Neural progenitor cell (in vitro differentiated cells): Measurements from ENCODE around the gene MS4A14. TPM values are rescaled to one million over a fixed set of nuclear protein-coding genes. Genes with fewer than 3 reads are reported as not detected.

Source experiments
- DNase-seq: peaks from one replicate; pipeline ENCODE4 v3.0.0-alpha.2; 2016; ENCODE audit warnings: low spot score
- H2AFZ ChIP-seq: fragments of 200-600 bp; sonication (generic); replicated peaks from 2 replicates; pipeline ENCODE4 v1.6.1; 2016; ENCODE audit warnings: antibody characterized with exemption
- H3F3A ChIP-seq: fragments of 200-600 bp; sonication (generic); 2 replicates; pipeline ENCODE4 v1.6.1; 2016; ENCODE audit warnings: antibody characterized with exemption, low read depth
- H3K27ac ChIP-seq: fragments of 200-600 bp; sonication (generic); 2 replicates; pipeline ENCODE4 v1.5.1; 2016; ENCODE audit warnings: mild to moderate bottlenecking
- H3K27me3 ChIP-seq: fragments of 200-600 bp; sonication (generic); 2 replicates; pipeline ENCODE4 v1.6.1; 2016; ENCODE audit warnings: mild to moderate bottlenecking, moderate library complexity
- H3K36me3 ChIP-seq: fragments of 200-600 bp; sonication (generic); 2 replicates; pipeline ENCODE4 v1.5.1; 2016
- H3K4me1 ChIP-seq: fragments of 200-600 bp; sonication (generic); 2 replicates; pipeline ENCODE4 v1.6.1; 2016; ENCODE audit warnings: mixed run types
- H3K4me2 ChIP-seq: fragments of 200-600 bp; sonication (generic); 2 replicates; pipeline ENCODE4 v1.6.1; 2016
- H3K4me3 ChIP-seq: fragments of 200-600 bp; sonication (generic); 2 replicates; pipeline ENCODE4 v1.5.1; 2016
- H3K79me2 ChIP-seq: fragments of 200-600 bp; sonication (generic); 2 replicates; pipeline ENCODE4 v1.6.1; 2016; ENCODE audit warnings: low read depth
- H3K9ac ChIP-seq: fragments of 200-600 bp; sonication (generic); 2 replicates; pipeline ENCODE4 v1.6.1; 2016
- H3K9me3 ChIP-seq: fragments of 200-600 bp; sonication (generic); 2 replicates; pipeline ENCODE4 v1.5.1; 2016; ENCODE audit warnings: low read depth
- H4K20me1 ChIP-seq: fragments of 200-600 bp; sonication (generic); 2 replicates; pipeline ENCODE4 v1.6.1; 2016; ENCODE audit warnings: low read depth
- H3K27ac Mint-ChIP-seq: 3 replicates; pipeline ENCODE4 v1.8.0; 2021; ENCODE audit warnings: mixed read lengths
- H3K27me3 Mint-ChIP-seq: 2 replicates; pipeline ENCODE4 v1.8.0; 2022; ENCODE audit warnings: low read depth, mild to moderate bottlenecking, inconsistent platforms, moderate library complexity, mixed read lengths; ENCODE audit not compliant: insufficient read depth
- H3K36me3 Mint-ChIP-seq: 3 replicates; pipeline ENCODE4 v1.8.0; 2021; ENCODE audit warnings: mixed read lengths
- H3K4me1 Mint-ChIP-seq: 3 replicates; pipeline ENCODE4 v1.8.0; 2021; ENCODE audit warnings: mixed read lengths
- H3K4me3 Mint-ChIP-seq: 3 replicates; pipeline ENCODE4 v1.8.0; 2021; ENCODE audit warnings: mild to moderate bottlenecking, moderate library complexity, mixed read lengths
- H3K9me3 Mint-ChIP-seq: 3 replicates; pipeline ENCODE4 v1.8.0; 2020; ENCODE audit warnings: mixed read lengths
- EZH2 ChIP-seq: fragments of 200-600 bp; sonication (generic); IDR thresholded peaks from 2 replicates; pipeline ENCODE4 v1.6.1; 2017; ENCODE audit warnings: antibody characterized with exemption, mild to moderate bottlenecking, moderate library complexity
- EZH2phosphoT487 ChIP-seq: fragments of 200-600 bp; sonication (generic); IDR thresholded peaks from 2 replicates; pipeline ENCODE4 v1.6.1; 2017; ENCODE audit warnings: antibody characterized with exemption
- total RNA-seq: library from RNA; depleted of rRNA; stranded (reverse); fragments of >200 nt; gene quantifications from 2 replicates; pipeline ENCODE4 v1.2.3, GENCODE V29; 2015; ENCODE audit warnings: low replicate concordance
- TF ChIP-seq, protein P1 (sequence below): fragments of 200-600 bp; sonication (generic); IDR thresholded peaks from 2 replicates; pipeline ENCODE4 v1.5.1; 2017; ENCODE audit warnings: antibody characterized with exemption, mild to moderate bottlenecking

The MS4A14 gene
- total RNA-seq, 1 donor from 2014 or later: not detected

DNA sequence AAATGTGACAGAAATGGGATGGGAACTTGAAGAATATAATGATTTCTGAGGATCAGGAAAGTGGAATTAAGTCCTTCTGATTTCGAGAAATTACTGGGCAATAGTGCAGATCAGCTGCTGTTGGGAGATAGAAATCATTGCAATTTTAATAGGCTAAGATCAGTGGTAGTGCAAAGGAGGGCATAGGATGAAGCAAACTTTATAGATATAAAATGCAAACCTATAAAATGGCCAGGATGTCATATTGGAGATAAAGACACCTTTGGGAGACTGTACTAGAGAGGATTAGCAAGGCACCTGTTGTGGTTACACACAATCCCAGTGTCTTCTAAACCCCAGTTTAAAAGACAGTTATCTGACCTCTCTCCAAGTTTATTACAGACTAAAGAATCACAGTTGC is 24.4 kb upstream of the MS4A14 start:
- Mint-ChIP-seq H3K4me3 (no peak overlapping the region), H3K9me3 (no peaks in the 10 kb centered on the region), H3K27ac (no peak overlapping the region), H3K4me1 (no peaks in the 10 kb centered on the region), H3K27me3 (peaks cover 2% of the 10 kb centered on the region), H3K36me3 (no peaks in the 10 kb centered on the region)
- Histone ChIP-seq H4K20me1 (no peaks in the 10 kb centered on the region), H3K27me3 (no peaks in the 10 kb centered on the region), H3K27ac (no peak overlapping the region), H3K79me2 (no peaks in the 10 kb centered on the region), H3K36me3 (no peaks in the 10 kb centered on the region), H2AFZ (no peak overlapping the region), H3F3A (no peaks in the 10 kb centered on the region), H3K4me3 (no peak overlapping the region), H3K9me3 (peaks cover 2% of the 10 kb centered on the region), H3K4me1 (no peaks in the 10 kb centered on the region), H3K9ac (no peak overlapping the region), H3K4me2 (no peak overlapping the region)
- TF ChIP-seq, protein P1, sequence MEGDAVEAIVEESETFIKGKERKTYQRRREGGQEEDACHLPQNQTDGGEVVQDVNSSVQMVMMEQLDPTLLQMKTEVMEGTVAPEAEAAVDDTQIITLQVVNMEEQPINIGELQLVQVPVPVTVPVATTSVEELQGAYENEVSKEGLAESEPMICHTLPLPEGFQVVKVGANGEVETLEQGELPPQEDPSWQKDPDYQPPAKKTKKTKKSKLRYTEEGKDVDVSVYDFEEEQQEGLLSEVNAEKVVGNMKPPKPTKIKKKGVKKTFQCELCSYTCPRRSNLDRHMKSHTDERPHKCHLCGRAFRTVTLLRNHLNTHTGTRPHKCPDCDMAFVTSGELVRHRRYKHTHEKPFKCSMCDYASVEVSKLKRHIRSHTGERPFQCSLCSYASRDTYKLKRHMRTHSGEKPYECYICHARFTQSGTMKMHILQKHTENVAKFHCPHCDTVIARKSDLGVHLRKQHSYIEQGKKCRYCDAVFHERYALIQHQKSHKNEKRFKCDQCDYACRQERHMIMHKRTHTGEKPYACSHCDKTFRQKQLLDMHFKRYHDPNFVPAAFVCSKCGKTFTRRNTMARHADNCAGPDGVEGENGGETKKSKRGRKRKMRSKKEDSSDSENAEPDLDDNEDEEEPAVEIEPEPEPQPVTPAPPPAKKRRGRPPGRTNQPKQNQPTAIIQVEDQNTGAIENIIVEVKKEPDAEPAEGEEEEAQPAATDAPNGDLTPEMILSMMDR: no peak
- no peak for TF ChIP-seq EZH2
- no peak for TF ChIP-seq EZH2phosphoT487
- no peak for DNase-seq

DNA sequence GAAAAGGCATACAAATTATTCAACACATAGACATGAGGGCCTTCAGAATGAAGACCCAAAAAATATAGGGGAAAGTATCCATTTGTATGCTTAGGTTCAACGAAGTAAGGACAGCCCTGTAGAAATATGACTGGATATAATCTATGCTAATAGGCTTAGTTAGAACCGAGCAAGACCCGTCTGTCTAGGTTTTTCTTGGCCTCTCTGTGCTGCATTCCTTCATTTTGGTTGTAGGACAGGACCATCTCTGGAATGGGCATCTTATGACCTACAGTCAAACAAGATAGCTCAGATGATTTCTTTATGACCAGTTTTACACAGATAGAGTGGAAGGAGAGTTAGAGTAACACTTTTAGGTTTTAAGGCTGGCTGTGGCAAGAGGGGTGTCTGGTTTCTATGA is 23.5 kb upstream of the MS4A14 start:
- Histone ChIP-seq H3K9ac (no peak overlapping the region), H3K9me3 (no peaks in the 10 kb centered on the region), H3K27me3 (no peaks in the 10 kb centered on the region), H3K79me2 (no peaks in the 10 kb centered on the region), H2AFZ (no peak overlapping the region), H3K27ac (no peak overlapping the region), H3K36me3 (no peaks in the 10 kb centered on the region), H4K20me1 (no peaks in the 10 kb centered on the region), H3K4me2 (no peak overlapping the region), H3K4me1 (no peaks in the 10 kb centered on the region), H3K4me3 (no peak overlapping the region), H3F3A (no peaks in the 10 kb centered on the region)
- H3K27ac Mint-ChIP-seq: no peak overlapping the region
- H3K9me3 Mint-ChIP-seq: no peaks in the 10 kb centered on the region
- TF ChIP-seq, protein P1: no peak
- no peak for TF ChIP-seq EZH2
- TF ChIP-seq EZH2phosphoT487: no peak
- no peak overlapping the region for H3K4me3 Mint-ChIP-seq
- H3K36me3 Mint-ChIP-seq: no peaks in the 10 kb centered on the region
- H3K27me3 Mint-ChIP-seq: peaks cover 2% of the 10 kb centered on the region
- H3K4me1 Mint-ChIP-seq: no peaks in the 10 kb centered on the region
- DNase-seq: no peak

DNA sequence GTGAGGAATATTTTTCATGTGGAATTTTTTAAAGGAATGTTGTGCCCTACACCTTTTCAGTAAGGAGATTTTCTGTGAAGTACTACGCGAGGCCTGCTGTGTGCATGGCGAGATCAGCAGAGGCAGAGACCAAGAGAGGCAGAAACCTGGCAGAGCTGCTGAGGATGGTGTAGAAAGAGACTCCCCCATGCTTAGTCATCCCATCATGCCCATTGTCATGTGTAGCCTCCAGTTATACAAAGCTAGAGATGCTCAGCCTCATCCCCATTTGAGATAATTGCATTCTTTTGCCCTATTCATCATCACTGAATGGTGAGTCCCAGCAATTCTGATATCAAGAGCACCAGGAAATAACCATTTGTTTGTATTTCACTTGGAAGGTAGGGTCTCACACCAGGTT is 20.9 kb upstream of the MS4A14 start:
- no peak for DNase-seq
- H3F3A ChIP-seq: no peaks in the 10 kb centered on the region
- TF ChIP-seq EZH2: no peak
- TF ChIP-seq, protein P1: no peak
- no peak for TF ChIP-seq EZH2phosphoT487
- Mint-ChIP-seq H3K4me3 (no peak overlapping the region), H3K27me3 (peaks cover 2% of the 10 kb centered on the region), H3K36me3 (no peaks in the 10 kb centered on the region), H3K27ac (no peak overlapping the region), H3K9me3 (no peaks in the 10 kb centered on the region), H3K4me1 (no peaks in the 10 kb centered on the region)
- no peaks in the 10 kb centered on the region for H3K4me1 ChIP-seq
- H3K4me3 ChIP-seq: no peak overlapping the region
- H3K9me3 ChIP-seq: no peaks in the 10 kb centered on the region
- no peaks in the 10 kb centered on the region for H3K79me2 ChIP-seq
- H2AFZ ChIP-seq: no peak overlapping the region
- H3K27me3 ChIP-seq: no peaks in the 10 kb centered on the region
- no peaks in the 10 kb centered on the region for H3K36me3 ChIP-seq
- H3K27ac ChIP-seq: no peak overlapping the region
- H3K4me2 ChIP-seq: no peak overlapping the region
- H4K20me1 ChIP-seq: no peaks in the 10 kb centered on the region
- H3K9ac ChIP-seq: no peak overlapping the region

DNA sequence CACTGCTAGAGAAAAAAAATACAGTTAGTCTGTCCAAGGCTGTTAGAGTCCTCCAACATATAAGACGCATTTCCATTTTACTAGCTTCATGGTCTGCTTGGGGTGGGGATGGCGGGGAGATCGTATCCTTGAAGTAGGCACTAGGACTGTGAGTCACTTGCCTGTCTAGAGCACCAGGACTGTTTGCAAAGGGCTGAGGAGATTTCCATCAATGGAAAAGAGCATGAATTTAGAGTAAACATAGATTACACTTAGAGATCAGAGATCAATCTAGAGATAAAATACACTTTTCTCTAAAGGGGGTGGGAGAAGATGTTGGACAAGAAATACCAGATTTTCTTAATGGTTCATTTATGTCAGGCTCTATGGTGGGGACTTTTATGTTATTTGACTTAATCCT is 19.7 kb upstream of the MS4A14 start:
- no peaks in the 10 kb centered on the region for H4K20me1 ChIP-seq
- no peaks in the 10 kb centered on the region for H3K9me3 Mint-ChIP-seq
- H3K79me2 ChIP-seq: no peaks in the 10 kb centered on the region
- H3K4me1 Mint-ChIP-seq: no peaks in the 10 kb centered on the region
- H3K4me3 ChIP-seq: no peak overlapping the region
- no peaks in the 10 kb centered on the region for H3K36me3 ChIP-seq
- H3K27me3 Mint-ChIP-seq: peaks cover 2% of the 10 kb centered on the region
- H3K4me3 Mint-ChIP-seq: no peak overlapping the region
- no peak overlapping the region for H3K27ac Mint-ChIP-seq
- H3F3A ChIP-seq: no peaks in the 10 kb centered on the region
- no peak for DNase-seq
- H3K36me3 Mint-ChIP-seq: no peaks in the 10 kb centered on the region
- H3K4me1 ChIP-seq: no peaks in the 10 kb centered on the region
- TF ChIP-seq EZH2 (no peak), EZH2phosphoT487 (no peak)
- TF ChIP-seq, protein P1: no peak
- no peak overlapping the region for H2AFZ ChIP-seq
- no peak overlapping the region for H3K27ac ChIP-seq
- H3K27me3 ChIP-seq: no peaks in the 10 kb centered on the region
- H3K4me2 ChIP-seq: no peak overlapping the region
- no peak overlapping the region for H3K9ac ChIP-seq
- no peaks in the 10 kb centered on the region for H3K9me3 ChIP-seq
